SK-N-SH treated with all-trans-retinoic acid at 6 μM for 48 hours (cell line): Measurements from ENCODE around the gene NPBWR2.

ENCODE experiments used
- ATAC-seq: fragments of 200-7000 bp; cut with Tn5 transposase; 3 replicates; pipeline ENCODE4 v1.9.1; 2020; ENCODE audit warnings: mild to moderate bottlenecking, moderate library complexity
- ARNTL ChIP-seq: fragments of 450-650 bp; formaldehyde crosslinking; IDR thresholded peaks from 2 replicates; pipeline ENCODE4 v1.5.0; 2020; ENCODE audit warnings: low read depth, mild to moderate bottlenecking, moderate library complexity, borderline replicate concordance
- BACH2 ChIP-seq: fragments of 250-450 bp; sonication (Bioruptor Pico); IDR thresholded peaks from 2 replicates; pipeline ENCODE4 v1.9.0; 2021; ENCODE audit warnings: mild to moderate bottlenecking, borderline replicate concordance
- CSDC2 ChIP-seq: fragments of 250-450 bp; sonication (Bioruptor Pico); IDR thresholded peaks from 2 replicates; pipeline ENCODE4 v1.5.0; 2020; ENCODE audit warnings: mild to moderate bottlenecking, moderate library complexity
- ESRRG ChIP-seq: fragments of 250-450 bp; sonication (Bioruptor Pico); IDR thresholded peaks from 2 replicates; pipeline ENCODE4 v1.6.1; 2021; ENCODE audit warnings: mild to moderate bottlenecking
- GLIS3 ChIP-seq: fragments of 250-450 bp; sonication (Bioruptor Pico); IDR thresholded peaks from 2 replicates; pipeline ENCODE4 v1.5.0; 2020; ENCODE audit warnings: mild to moderate bottlenecking, moderate library complexity
- ISL1 ChIP-seq: fragments of 250-450 bp; sonication (Bioruptor Pico); IDR thresholded peaks from 2 replicates; pipeline ENCODE4 v2.1.2; 2022; ENCODE audit warnings: mild to moderate bottlenecking, moderate library complexity
- OSR1 ChIP-seq: fragments of 250-450 bp; sonication (Bioruptor Pico); IDR thresholded peaks from 2 replicates; pipeline ENCODE4 v1.8.0; 2022; ENCODE audit warnings: moderate library complexity, mild to moderate bottlenecking, inconsistent platforms
- RARB ChIP-seq: fragments of 250-450 bp; sonication (Bioruptor Pico); IDR thresholded peaks from 2 replicates; pipeline ENCODE4 v1.8.0; 2021; ENCODE audit warnings: mild to moderate bottlenecking, moderate library complexity
- SNAI2 ChIP-seq: fragments of 250-450 bp; sonication (Bioruptor Pico); IDR thresholded peaks from 2 replicates; pipeline ENCODE4 v1.5.0; 2020; ENCODE audit warnings: mild to moderate bottlenecking, moderate library complexity
- TCF4 ChIP-seq: fragments of 250-450 bp; sonication (Bioruptor Pico); IDR thresholded peaks from 2 replicates; pipeline ENCODE4 v1.8.0; 2021; ENCODE audit warnings: mild to moderate bottlenecking, moderate library complexity, borderline replicate concordance
- TOX ChIP-seq: fragments of 250-450 bp; sonication (Bioruptor Pico); IDR thresholded peaks from 2 replicates; pipeline ENCODE4 v1.8.0; 2021; ENCODE audit warnings: mild to moderate bottlenecking, moderate library complexity, borderline replicate concordance
- ZFP3 ChIP-seq: fragments of 250-450 bp; sonication (Bioruptor Pico); IDR thresholded peaks from 2 replicates; pipeline ENCODE4 v1.5.0; 2020; ENCODE audit warnings: mild to moderate bottlenecking, moderate library complexity
- ZNF70 ChIP-seq: fragments of 450-650 bp; formaldehyde crosslinking; IDR thresholded peaks from 2 replicates; pipeline ENCODE4 v1.5.0; 2020; ENCODE audit warnings: mild to moderate bottlenecking, moderate library complexity
- TF ChIP-seq, protein P1 (sequence below): fragments of 250-450 bp; sonication (Bioruptor Pico); IDR thresholded peaks from 2 replicates; pipeline ENCODE4 v1.8.0; 2021; ENCODE audit warnings: low read depth, mild to moderate bottlenecking, moderate library complexity, borderline replicate concordance
- TF ChIP-seq, protein P2 (sequence below): fragments of 250-450 bp; sonication (Bioruptor Pico); IDR thresholded peaks from 2 replicates; pipeline ENCODE4 v1.5.1; 2021; ENCODE audit warnings: mild to moderate bottlenecking, moderate library complexity
- TF ChIP-seq, protein P3 (sequence below): fragments of 250-450 bp; sonication (Bioruptor Pico); IDR thresholded peaks from 2 replicates; pipeline ENCODE4 v1.5.1; 2020; ENCODE audit warnings: low read depth, mild to moderate bottlenecking, moderate library complexity
- TF ChIP-seq, protein P4 (sequence below): fragments of 250-450 bp; sonication (Bioruptor Pico); IDR thresholded peaks from 2 replicates; pipeline ENCODE4 v1.8.0; 2020; ENCODE audit warnings: mild to moderate bottlenecking, moderate library complexity, borderline replicate concordance
- TF ChIP-seq, protein P5 (sequence below): fragments of 250-450 bp; sonication (Bioruptor Pico); IDR thresholded peaks from 2 replicates; pipeline ENCODE4 v1.5.0; 2020; ENCODE audit warnings: mild to moderate bottlenecking, moderate library complexity

NPBWR2 gene

DNA sequence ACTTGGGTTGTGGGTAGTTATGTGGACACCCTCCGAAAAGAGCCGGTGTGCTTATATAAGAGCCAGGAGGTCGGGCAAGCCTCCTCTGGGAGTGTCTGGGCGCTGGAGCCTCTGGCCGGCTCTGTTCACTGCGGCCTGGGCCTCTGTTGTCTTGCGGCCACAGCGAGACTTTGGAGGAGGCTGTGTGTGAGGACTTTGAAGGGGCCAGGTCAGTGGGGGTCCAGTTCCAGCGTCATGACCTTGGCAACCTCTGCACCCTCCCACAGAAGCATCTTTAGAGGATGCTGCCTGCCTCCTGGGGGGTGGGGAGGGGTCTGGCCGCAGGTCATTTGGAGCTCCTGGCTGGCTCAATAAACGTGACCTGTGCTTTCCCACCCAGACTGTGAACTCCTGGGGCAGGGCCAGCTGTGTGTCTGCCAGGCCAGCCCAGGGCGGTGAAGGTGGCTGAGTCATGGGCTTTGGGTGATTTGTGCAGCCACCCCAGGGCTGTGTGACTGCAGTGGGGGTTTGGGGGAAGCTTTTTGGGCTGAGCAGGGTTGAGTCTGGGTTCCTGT, 43.1 kb downstream of the NPBWR2 start (continued):
- TF ChIP-seq, protein P1, sequence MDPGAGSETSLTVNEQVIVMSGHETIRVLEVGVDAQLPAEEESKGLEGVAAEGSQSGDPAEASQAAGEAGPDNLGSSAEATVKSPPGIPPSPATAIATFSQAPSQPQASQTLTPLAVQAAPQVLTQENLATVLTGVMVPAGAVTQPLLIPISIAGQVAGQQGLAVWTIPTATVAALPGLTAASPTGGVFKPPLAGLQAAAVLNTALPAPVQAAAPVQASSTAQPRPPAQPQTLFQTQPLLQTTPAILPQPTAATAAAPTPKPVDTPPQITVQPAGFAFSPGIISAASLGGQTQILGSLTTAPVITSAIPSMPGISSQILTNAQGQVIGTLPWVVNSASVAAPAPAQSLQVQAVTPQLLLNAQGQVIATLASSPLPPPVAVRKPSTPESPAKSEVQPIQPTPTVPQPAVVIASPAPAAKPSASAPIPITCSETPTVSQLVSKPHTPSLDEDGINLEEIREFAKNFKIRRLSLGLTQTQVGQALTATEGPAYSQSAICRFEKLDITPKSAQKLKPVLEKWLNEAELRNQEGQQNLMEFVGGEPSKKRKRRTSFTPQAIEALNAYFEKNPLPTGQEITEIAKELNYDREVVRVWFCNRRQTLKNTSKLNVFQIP (CRISPR knock-in tag) = no peak
- TF ChIP-seq GLIS3 (CRISPR knock-in tag) (no peak), ARNTL (CRISPR knock-in tag) (no peak)
- TF ChIP-seq, all 23 proteins: peak for 0

DNA sequence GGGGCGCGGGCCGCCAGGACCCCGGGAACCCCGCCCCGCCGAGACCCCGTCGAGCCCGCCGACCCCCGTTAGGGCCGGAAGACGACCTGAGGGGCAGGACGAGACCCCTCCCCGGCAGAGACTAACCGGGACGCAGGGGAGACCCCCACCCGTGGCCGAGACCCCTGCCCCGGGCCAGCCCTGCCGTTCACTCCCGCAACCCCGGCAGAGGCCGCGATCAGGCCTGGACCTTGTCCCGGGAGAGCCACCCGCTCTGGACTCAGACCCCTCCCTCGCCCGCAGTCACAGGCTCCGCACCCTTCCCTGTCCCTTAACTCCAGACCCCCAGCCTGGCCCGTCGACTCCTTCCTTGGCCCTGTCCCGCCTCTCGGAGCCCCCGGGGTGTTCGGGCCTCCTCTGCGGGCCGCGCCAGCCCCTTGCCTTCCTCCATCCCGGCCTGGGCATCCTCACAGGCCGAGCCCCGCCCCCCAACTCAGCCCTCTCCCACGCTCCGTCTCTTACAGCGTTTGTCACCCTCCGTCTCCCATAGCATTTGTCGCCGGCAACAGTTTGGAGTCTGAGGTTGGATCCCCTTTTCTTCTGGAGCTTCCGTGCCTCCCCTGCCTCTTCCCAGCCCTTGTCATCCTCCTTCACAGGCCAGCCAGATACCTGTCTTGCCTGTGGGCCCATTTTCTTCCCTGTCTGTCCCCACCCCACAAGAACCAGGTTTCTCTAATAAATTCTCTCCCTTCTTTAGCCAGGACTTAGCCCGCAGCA, 43.8 kb downstream of the NPBWR2 start:
- peak; percentile 17 for ATAC-seq
- TF ChIP-seq TOX (CRISPR knock-in tag) (no peak), RARB (CRISPR knock-in tag) (no peak), OSR1 (CRISPR knock-in tag) (no peak), ESRRG (CRISPR knock-in tag) (no peak), ZNF70 (no peak), ZFP3 (CRISPR knock-in tag) (no peak), TCF4 (CRISPR knock-in tag) (no peak), ARNTL (CRISPR knock-in tag) (no peak)
- TF ChIP-seq, protein P2, sequence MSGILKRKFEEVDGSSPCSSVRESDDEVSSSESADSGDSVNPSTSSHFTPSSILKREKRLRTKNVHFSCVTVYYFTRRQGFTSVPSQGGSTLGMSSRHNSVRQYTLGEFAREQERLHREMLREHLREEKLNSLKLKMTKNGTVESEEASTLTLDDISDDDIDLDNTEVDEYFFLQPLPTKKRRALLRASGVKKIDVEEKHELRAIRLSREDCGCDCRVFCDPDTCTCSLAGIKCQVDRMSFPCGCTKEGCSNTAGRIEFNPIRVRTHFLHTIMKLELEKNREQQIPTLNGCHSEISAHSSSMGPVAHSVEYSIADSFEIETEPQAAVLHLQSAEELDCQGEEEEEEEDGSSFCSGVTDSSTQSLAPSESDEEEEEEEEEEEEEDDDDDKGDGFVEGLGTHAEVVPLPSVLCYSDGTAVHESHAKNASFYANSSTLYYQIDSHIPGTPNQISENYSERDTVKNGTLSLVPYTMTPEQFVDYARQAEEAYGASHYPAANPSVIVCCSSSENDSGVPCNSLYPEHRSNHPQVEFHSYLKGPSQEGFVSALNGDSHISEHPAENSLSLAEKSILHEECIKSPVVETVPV = no peak
- TF ChIP-seq, protein P1 (CRISPR knock-in tag) = no peak
- TF ChIP-seq, protein P3, sequence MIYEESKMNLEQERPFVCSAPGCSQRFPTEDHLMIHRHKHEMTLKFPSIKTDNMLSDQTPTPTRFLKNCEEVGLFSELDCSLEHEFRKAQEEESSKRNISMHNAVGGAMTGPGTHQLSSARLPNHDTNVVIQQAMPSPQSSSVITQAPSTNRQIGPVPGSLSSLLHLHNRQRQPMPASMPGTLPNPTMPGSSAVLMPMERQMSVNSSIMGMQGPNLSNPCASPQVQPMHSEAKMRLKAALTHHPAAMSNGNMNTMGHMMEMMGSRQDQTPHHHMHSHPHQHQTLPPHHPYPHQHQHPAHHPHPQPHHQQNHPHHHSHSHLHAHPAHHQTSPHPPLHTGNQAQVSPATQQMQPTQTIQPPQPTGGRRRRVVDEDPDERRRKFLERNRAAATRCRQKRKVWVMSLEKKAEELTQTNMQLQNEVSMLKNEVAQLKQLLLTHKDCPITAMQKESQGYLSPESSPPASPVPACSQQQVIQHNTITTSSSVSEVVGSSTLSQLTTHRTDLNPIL (CRISPR knock-in tag) = no peak

DNA sequence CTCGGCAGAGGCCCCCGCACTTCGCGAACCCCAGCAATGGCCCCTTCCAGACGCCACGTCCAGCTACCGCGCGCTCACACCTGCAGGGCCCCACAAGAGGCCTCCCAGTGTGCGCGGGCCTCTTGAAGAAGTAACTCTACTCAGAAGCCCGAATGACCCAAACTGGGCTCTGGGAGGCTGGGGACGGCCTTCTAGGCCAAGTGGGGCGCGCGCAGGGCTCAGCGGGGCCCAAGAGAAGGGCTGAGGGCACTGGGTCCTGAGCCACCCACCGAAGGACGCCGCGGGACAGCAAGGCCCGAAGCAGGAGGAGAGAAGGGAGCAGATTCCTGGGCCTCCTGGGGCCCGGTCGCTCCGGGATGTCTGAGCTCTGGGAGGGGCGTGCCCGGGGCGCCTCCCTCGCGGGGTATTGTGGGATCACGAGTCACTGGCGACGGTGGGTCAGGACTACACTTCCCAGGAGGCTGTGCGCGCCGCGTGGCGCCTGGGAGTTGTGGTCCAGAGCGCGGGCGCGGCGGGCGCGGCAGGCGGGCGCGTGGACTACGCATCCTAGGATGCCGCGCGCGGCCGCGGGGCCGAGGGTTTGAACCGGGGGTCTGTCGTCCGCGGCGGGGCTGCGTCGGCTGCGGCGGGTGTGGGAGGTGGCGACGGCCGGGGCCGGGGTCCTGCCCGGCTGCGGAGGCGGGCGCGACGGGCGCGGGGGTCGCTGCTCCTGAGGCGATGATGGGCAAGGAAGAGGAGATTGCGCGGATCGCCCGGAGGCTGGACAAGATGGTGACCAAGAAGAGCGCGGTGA, 44.6 kb downstream of the NPBWR2 start, which contains the start of gene TCEA2:
Gene TCEA2, plus strand, starts transcription at position 603 of the 793 bp plus-strand sequence. Its CDS starts 115 bp downstream, at position 718.
- 0 out of 2 replicates have a peak, but pooled peaks have one; percentile 21 for TF ChIP-seq BACH2 (CRISPR knock-in tag)
- no peak for TF ChIP-seq ISL1 (CRISPR knock-in tag)
- no peak for TF ChIP-seq RARB (CRISPR knock-in tag)
- TF ChIP-seq CSDC2 (CRISPR knock-in tag) = 0 out of 2 replicates have a peak, but pooled peaks have one; percentile 86
- no peak for TF ChIP-seq TOX (CRISPR knock-in tag)
- TF ChIP-seq ZFP3 (CRISPR knock-in tag) = 0 out of 2 replicates have a peak, but pooled peaks have one; percentile 22
- TF ChIP-seq, protein P4, sequence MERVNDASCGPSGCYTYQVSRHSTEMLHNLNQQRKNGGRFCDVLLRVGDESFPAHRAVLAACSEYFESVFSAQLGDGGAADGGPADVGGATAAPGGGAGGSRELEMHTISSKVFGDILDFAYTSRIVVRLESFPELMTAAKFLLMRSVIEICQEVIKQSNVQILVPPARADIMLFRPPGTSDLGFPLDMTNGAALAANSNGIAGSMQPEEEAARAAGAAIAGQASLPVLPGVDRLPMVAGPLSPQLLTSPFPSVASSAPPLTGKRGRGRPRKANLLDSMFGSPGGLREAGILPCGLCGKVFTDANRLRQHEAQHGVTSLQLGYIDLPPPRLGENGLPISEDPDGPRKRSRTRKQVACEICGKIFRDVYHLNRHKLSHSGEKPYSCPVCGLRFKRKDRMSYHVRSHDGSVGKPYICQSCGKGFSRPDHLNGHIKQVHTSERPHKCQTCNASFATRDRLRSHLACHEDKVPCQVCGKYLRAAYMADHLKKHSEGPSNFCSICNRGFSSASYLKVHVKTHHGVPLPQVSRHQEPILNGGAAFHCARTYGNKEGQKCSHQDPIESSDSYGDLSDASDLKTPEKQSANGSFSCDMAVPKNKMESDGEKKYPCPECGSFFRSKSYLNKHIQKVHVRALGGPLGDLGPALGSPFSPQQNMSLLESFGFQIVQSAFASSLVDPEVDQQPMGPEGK (CRISPR knock-in tag) = no peak
- TF ChIP-seq, protein P5, sequence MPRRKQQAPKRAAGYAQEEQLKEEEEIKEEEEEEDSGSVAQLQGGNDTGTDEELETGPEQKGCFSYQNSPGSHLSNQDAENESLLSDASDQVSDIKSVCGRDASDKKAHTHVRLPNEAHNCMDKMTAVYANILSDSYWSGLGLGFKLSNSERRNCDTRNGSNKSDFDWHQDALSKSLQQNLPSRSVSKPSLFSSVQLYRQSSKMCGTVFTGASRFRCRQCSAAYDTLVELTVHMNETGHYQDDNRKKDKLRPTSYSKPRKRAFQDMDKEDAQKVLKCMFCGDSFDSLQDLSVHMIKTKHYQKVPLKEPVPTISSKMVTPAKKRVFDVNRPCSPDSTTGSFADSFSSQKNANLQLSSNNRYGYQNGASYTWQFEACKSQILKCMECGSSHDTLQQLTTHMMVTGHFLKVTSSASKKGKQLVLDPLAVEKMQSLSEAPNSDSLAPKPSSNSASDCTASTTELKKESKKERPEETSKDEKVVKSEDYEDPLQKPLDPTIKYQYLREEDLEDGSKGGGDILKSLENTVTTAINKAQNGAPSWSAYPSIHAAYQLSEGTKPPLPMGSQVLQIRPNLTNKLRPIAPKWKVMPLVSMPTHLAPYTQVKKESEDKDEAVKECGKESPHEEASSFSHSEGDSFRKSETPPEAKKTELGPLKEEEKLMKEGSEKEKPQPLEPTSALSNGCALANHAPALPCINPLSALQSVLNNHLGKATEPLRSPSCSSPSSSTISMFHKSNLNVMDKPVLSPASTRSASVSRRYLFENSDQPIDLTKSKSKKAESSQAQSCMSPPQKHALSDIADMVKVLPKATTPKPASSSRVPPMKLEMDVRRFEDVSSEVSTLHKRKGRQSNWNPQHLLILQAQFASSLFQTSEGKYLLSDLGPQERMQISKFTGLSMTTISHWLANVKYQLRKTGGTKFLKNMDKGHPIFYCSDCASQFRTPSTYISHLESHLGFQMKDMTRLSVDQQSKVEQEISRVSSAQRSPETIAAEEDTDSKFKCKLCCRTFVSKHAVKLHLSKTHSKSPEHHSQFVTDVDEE (CRISPR knock-in tag) = peak; percentile 97
- 0 out of 2 replicates have a peak, but pooled peaks have one; percentile 81 for TF ChIP-seq SNAI2 (CRISPR knock-in tag)
- ATAC-seq = peak; percentile 95
